Right lobe of liver (tissue), 4 donors: ENCODE results near the gene PGRMC2.

Source experiments
- CTCF ChIP-seq, 4 donors: fragments of 200-600 bp in 3 of 4; fragments of 450-650 bp in 1 of 4; IDR thresholded peaks; one replicate each; pipeline versions ENCODE4 v1.5.1 to v1.8.0; 2016 to 2022; ENCODE audit warnings: antibody characterized with exemption in 4 of 4, mild to moderate bottlenecking in 2 of 4
- POLR2A ChIP-seq: fragments of 450-650 bp; IDR thresholded peaks from one replicate; pipeline ENCODE4 v1.6.1; 2017; ENCODE audit warnings: antibody characterized with exemption, mild to moderate bottlenecking
- donor health status: DM: no; HTN: no; CAD: no.
- donor health status: DM: no; HTN: no; CAD: no.
- donor health status: DM: no; HTN: yes; CAD: no.

- TF ChIP-seq POLR2A, result no peak
- TF ChIP-seq CTCF (IDR thresholded peaks at IDR 0.05), result no peak
Measured at GRCh38 chr4:128335541-128335940, 47.9 kb upstream of the PGRMC2 start.
